HepG2 (cell line): Measurements from ENCODE around the gene AGAP1. TPM values are rescaled to one million over a fixed set of nuclear protein-coding genes. Genes with fewer than 3 reads are reported as not detected.

ENCODE experiments used
- BRD4 ChIP-seq: sonication (generic); formaldehyde crosslinking; IDR thresholded peaks from 2 replicates; pipeline ENCODE4 v1.4.0; 2020; ENCODE audit warnings: missing genetic modification reagents
- EED ChIP-seq: sonication (generic); formaldehyde crosslinking; IDR thresholded peaks from 2 replicates; pipeline ENCODE4 v1.5.0; 2020; ENCODE audit warnings: mild to moderate bottlenecking, missing genetic modification reagents
- JUN ChIP-seq: sonication (generic); formaldehyde crosslinking; IDR thresholded peaks from 2 replicates; pipeline ENCODE4 v1.4.0; 2020; ENCODE audit warnings: mild to moderate bottlenecking, missing genetic modification reagents
- MAFG ChIP-seq: sonication (generic); formaldehyde crosslinking; IDR thresholded peaks from 2 replicates; pipeline ENCODE4 v1.5.1; 2020; ENCODE audit warnings: mild to moderate bottlenecking, missing genetic modification reagents
- MED8 ChIP-seq: sonication (generic); formaldehyde crosslinking; IDR thresholded peaks from 2 replicates; pipeline ENCODE4 v1.8.1; 2023; ENCODE audit warnings: mild to moderate bottlenecking, missing genetic modification reagents; ENCODE audit not compliant: insufficient replicate concordance
- NFIB ChIP-seq: sonication (generic); formaldehyde crosslinking; IDR thresholded peaks from 2 replicates; pipeline ENCODE4 v1.9.0; 2021; ENCODE audit warnings: missing genetic modification reagents, mild to moderate bottlenecking, borderline replicate concordance
- SAP130 ChIP-seq: IDR thresholded peaks from 2 replicates; pipeline ENCODE4 v1.6.1; 2016; ENCODE audit warnings: low read depth
- TBL1XR1 ChIP-seq: fragments of 150-350 bp; IDR thresholded peaks from 2 replicates; pipeline ENCODE4 v1.6.1; 2014; ENCODE audit warnings: borderline replicate concordance, low read length; ENCODE audit not compliant: partially characterized antibody
- ZNF232 ChIP-seq: sonication (generic); formaldehyde crosslinking; IDR thresholded peaks from 2 replicates; pipeline ENCODE4 v1.4.0; 2020; ENCODE audit warnings: missing genetic modification reagents, borderline replicate concordance
- ZNF609 ChIP-seq: sonication (generic); formaldehyde crosslinking; IDR thresholded peaks from 2 replicates; pipeline ENCODE4 v1.4.0; 2020; ENCODE audit warnings: mild to moderate bottlenecking, missing genetic modification reagents, borderline replicate concordance
- ZNF792 ChIP-seq: IDR thresholded peaks from 2 replicates; pipeline ENCODE4 v1.6.1; 2016
- ZSCAN21 ChIP-seq: sonication (generic); formaldehyde crosslinking; IDR thresholded peaks from 2 replicates; pipeline ENCODE4 v1.8.0; 2022; ENCODE audit warnings: mild to moderate bottlenecking, missing genetic modification reagents, moderate library complexity, borderline replicate concordance
- polyA plus RNA-seq, 8 experiments: library from polyadenylated mRNA; depleted of rRNA in 3 of 8; stranded (reverse) in 7 of 8; unstranded in 1 of 8; fragments of >200 nt; fragmentation: Illumina TruSeq in 4 of 8; extraction: Trizol in 4 of 8; gene quantifications; 2 replicates each; pipeline versions ENCODE4 v1.2.1 to v1.2.3, GENCODE V29; 2011 to 2016; ENCODE audit warnings: low read depth in 4 of 8, missing spikeins in 1 of 8, mixed read lengths in 1 of 8; ENCODE audit not compliant: insufficient read depth in 1 of 8
- total RNA-seq, 5 experiments: library from RNA; depleted of rRNA; stranded (reverse); fragments of >200 nt; fragmentation: Illumina TruSeq; extraction: Trizol; gene quantifications; 2 replicates each; pipeline ENCODE4 v1.2.3, GENCODE V29; 2016; ENCODE audit warnings: low read depth in 1 of 5
- TF ChIP-seq, protein P1 (sequence below): fragments of 450-650 bp; IDR thresholded peaks from 2 replicates; pipeline ENCODE4 v1.6.1; 2017; ENCODE audit warnings: mild to moderate bottlenecking
- TF ChIP-seq, protein P2 (sequence below): sonication (generic); formaldehyde crosslinking; IDR thresholded peaks from 2 replicates; pipeline ENCODE4 v1.8.0; 2022; ENCODE audit warnings: mild to moderate bottlenecking, missing genetic modification reagents
- TF ChIP-seq, protein P3 (sequence below): sonication (generic); formaldehyde crosslinking; IDR thresholded peaks from 2 replicates; pipeline ENCODE4 v1.4.0; 2020; ENCODE audit warnings: missing genetic modification reagents, borderline replicate concordance

The AGAP1 gene
- total and polyA plus RNA-seq, 2 of the 13 experiments (the other 11 are each of a cell fraction or from before 2014, with no cell fraction given), result 21.2 to 32.7 TPM

- TF ChIP-seq, protein P1, sequence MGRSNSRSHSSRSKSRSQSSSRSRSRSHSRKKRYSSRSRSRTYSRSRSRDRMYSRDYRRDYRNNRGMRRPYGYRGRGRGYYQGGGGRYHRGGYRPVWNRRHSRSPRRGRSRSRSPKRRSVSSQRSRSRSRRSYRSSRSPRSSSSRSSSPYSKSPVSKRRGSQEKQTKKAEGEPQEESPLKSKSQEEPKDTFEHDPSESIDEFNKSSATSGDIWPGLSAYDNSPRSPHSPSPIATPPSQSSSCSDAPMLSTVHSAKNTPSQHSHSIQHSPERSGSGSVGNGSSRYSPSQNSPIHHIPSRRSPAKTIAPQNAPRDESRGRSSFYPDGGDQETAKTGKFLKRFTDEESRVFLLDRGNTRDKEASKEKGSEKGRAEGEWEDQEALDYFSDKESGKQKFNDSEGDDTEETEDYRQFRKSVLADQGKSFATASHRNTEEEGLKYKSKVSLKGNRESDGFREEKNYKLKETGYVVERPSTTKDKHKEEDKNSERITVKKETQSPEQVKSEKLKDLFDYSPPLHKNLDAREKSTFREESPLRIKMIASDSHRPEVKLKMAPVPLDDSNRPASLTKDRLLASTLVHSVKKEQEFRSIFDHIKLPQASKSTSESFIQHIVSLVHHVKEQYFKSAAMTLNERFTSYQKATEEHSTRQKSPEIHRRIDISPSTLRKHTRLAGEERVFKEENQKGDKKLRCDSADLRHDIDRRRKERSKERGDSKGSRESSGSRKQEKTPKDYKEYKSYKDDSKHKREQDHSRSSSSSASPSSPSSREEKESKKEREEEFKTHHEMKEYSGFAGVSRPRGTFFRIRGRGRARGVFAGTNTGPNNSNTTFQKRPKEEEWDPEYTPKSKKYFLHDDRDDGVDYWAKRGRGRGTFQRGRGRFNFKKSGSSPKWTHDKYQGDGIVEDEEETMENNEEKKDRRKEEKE, result no peak
- no peak for TF ChIP-seq JUN (CRISPR knock-in tag)
- no peak for TF ChIP-seq BRD4 (CRISPR knock-in tag)
- no peak for TF ChIP-seq NFIB (CRISPR knock-in tag)
- TF ChIP-seq MED8, result no peak
- peak; percentile 81 for TF ChIP-seq SAP130
- peak; percentile 78; the same call in 1 of the 2 replicates for TF ChIP-seq ZNF609
- no peak for TF ChIP-seq MAFG (CRISPR knock-in tag)
- TF ChIP-seq, protein P2, sequence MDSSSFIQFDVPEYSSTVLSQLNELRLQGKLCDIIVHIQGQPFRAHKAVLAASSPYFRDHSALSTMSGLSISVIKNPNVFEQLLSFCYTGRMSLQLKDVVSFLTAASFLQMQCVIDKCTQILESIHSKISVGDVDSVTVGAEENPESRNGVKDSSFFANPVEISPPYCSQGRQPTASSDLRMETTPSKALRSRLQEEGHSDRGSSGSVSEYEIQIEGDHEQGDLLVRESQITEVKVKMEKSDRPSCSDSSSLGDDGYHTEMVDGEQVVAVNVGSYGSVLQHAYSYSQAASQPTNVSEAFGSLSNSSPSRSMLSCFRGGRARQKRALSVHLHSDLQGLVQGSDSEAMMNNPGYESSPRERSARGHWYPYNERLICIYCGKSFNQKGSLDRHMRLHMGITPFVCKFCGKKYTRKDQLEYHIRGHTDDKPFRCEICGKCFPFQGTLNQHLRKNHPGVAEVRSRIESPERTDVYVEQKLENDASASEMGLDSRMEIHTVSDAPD (CRISPR knock-in tag), result no peak
- no peak; the same call in 1 of the 2 replicates for TF ChIP-seq ZSCAN21 (CRISPR knock-in tag)
- TF ChIP-seq EED (CRISPR knock-in tag), result no peak
- TF ChIP-seq, protein P3, sequence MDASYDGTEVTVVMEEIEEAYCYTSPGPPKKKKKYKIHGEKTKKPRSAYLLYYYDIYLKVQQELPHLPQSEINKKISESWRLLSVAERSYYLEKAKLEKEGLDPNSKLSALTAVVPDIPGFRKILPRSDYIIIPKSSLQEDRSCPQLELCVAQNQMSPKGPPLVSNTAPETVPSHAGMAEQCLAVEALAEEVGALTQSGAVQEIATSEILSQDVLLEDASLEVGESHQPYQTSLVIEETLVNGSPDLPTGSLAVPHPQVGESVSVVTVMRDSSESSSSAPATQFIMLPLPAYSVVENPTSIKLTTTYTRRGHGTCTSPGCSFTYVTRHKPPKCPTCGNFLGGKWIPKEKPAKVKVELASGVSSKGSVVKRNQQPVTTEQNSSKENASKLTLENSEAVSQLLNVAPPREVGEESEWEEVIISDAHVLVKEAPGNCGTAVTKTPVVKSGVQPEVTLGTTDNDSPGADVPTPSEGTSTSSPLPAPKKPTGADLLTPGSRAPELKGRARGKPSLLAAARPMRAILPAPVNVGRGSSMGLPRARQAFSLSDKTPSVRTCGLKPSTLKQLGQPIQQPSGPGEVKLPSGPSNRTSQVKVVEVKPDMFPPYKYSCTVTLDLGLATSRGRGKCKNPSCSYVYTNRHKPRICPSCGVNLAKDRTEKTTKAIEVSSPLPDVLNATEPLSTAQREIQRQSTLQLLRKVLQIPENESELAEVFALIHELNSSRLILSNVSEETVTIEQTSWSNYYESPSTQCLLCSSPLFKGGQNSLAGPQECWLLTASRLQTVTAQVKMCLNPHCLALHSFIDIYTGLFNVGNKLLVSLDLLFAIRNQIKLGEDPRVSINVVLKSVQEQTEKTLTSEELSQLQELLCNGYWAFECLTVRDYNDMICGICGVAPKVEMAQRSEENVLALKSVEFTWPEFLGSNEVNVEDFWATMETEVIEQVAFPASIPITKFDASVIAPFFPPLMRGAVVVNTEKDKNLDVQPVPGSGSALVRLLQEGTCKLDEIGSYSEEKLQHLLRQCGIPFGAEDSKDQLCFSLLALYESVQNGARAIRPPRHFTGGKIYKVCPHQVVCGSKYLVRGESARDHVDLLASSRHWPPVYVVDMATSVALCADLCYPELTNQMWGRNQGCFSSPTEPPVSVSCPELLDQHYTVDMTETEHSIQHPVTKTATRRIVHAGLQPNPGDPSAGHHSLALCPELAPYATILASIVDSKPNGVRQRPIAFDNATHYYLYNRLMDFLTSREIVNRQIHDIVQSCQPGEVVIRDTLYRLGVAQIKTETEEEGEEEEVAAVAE (CRISPR knock-in tag), result no peak; the same call in 1 of the 2 replicates
- 0 out of 2 replicates have a peak, but pooled peaks have one; percentile 9 for TF ChIP-seq ZNF792 (CRISPR knock-in tag)
- TF ChIP-seq ZNF232 (CRISPR knock-in tag), result no peak
- no peak for TF ChIP-seq TBL1XR1
These were observed 48.9 kb downstream of the AGAP1 start (continued) for GRCh38 chr2:235542733-235543127.
